AG04449 (cell line): ENCODE data around the gene FAAP20.
"Not testable (repeated sequence)": the region's sequence is repeated elsewhere in the genome, so short reads cannot be mapped to it uniquely, and the experiment has no call there.

ENCODE experiments used
- CTCF ChIA-PET: fragments of 350-600 bp; formaldehyde crosslinking; extraction: SDS; loops from one replicate; lab custom pipeline; 2021; ENCODE audit warnings: antibody characterized with exemption; lab: Yijun Ruan, JAX
- POLR2A ChIA-PET: fragments of 400-600, 350-600 bp; formaldehyde crosslinking; extraction: SDS; loops from one replicate; lab custom pipeline; 2020; ENCODE audit warnings: antibody characterized with exemption, inconsistent platforms; lab: Yijun Ruan, JAX
- DNase-seq: peaks from one replicate; pipeline ENCODE4 v3.0.0-alpha.2; 2010; ENCODE audit warnings: low read depth, low spot score
- H3K4me3 ChIP-seq: 2 replicates; pipeline ENCODE4 v1.5.1; 2011; ENCODE audit warnings: low read depth, mild to moderate bottlenecking, control low read depth, low read length
- TF ChIP-seq, protein P1 (sequence below): IDR thresholded peaks from one replicate; pipeline ENCODE4 v1.5.1; 2011; ENCODE audit warnings: mild to moderate bottlenecking, moderate library complexity, low read length, control low read depth, inconsistent platforms; ENCODE audit not compliant: insufficient read depth; ENCODE audit errors: missing control alignments

Gene FAAP20

DNA sequence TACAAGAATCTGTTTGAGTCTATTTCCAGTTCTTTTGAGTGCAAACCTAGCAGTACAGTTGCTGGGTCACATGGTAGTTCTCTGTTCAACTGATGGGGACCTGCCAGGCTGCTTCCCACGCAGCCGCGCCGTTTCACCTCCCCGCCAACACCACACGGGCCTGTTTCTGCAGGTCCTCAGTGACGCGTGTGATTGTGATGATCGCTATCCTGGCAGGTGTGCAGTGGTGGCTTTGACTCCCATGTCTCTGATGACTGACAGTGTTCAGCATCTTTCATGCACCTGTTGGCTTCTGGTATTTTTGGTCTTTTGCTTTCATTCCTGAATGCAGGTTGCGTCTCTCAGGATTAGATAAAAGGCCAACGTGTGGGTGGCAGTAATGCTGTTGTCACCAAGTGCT is 41.6 kb downstream of the FAAP20 start:
- CTCF ChIA-PET = interaction anchor here (4.5 kb wide), 1 partner anchor 13 kb away, joined by 39 read pairs; no protein-coding TSS in a partner anchor
- POLR2A ChIA-PET = no interaction called here
- TF ChIP-seq, protein P1, sequence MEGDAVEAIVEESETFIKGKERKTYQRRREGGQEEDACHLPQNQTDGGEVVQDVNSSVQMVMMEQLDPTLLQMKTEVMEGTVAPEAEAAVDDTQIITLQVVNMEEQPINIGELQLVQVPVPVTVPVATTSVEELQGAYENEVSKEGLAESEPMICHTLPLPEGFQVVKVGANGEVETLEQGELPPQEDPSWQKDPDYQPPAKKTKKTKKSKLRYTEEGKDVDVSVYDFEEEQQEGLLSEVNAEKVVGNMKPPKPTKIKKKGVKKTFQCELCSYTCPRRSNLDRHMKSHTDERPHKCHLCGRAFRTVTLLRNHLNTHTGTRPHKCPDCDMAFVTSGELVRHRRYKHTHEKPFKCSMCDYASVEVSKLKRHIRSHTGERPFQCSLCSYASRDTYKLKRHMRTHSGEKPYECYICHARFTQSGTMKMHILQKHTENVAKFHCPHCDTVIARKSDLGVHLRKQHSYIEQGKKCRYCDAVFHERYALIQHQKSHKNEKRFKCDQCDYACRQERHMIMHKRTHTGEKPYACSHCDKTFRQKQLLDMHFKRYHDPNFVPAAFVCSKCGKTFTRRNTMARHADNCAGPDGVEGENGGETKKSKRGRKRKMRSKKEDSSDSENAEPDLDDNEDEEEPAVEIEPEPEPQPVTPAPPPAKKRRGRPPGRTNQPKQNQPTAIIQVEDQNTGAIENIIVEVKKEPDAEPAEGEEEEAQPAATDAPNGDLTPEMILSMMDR = no peak

DNA sequence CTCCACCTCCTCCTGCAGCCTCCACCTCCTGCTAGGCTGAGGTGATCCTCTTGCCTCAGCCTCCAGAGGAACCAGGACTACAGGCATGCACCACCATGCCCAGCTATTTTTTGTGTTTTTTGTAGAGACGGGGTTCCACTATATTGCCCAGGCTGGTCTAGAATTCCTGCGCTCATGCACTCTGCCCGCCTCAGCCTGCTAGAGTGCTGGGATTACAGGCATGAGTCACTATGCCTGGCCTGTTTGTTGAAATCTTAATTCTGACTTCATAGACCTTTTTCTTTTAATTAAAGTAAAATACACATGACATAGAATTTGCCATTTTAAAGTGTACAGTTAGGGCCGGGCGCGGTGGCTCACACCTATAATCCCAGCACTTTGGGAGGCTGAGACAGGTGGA is 42.7 kb downstream of the FAAP20 start:
- POLR2A ChIA-PET = no interaction called here
- TF ChIP-seq, protein P1 = no peak
- CTCF ChIA-PET = interaction anchor here (1.1 to 4.5 kb wide), 4 partner anchors 12 to 230 kb away, joined by 3 to 39 read pairs (median 14); no protein-coding TSS in a partner anchor
- DNase-seq = no peak
- no peak overlapping the region for H3K4me3 ChIP-seq

More for the DNA sequence above, 41.6 kb downstream of the FAAP20 start:
- no peak for DNase-seq
- H3K4me3 ChIP-seq = no peak overlapping the region

DNA sequence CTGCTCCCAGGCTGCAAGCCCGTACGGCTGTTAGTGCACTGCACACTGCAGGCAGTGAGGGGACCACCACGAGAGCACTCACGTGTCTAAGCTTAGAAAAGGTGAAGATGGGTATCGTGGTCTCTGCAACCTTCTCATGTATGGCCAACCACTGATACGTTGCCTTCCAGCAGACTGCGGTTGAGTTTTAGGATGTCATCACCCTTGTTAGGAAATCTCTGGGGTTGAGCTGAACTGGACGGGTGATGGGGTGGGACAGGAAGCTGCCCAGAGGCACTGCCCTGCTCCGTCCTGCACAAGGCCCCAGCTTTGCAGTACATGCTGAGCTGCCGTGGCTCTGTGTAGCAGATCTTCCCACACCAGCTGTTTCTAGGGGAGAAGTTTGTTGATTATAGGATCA is 43.3 kb downstream of the FAAP20 start:
- TF ChIP-seq, protein P1 = no peak
- no peak for DNase-seq
- H3K4me3 ChIP-seq = no peak overlapping the region
- POLR2A ChIA-PET = no interaction called here
- CTCF ChIA-PET = interaction anchor here (1.1 to 4.5 kb wide), 4 partner anchors 11 to 230 kb away, joined by 3 to 39 read pairs (median 14); no protein-coding TSS in a partner anchor

DNA sequence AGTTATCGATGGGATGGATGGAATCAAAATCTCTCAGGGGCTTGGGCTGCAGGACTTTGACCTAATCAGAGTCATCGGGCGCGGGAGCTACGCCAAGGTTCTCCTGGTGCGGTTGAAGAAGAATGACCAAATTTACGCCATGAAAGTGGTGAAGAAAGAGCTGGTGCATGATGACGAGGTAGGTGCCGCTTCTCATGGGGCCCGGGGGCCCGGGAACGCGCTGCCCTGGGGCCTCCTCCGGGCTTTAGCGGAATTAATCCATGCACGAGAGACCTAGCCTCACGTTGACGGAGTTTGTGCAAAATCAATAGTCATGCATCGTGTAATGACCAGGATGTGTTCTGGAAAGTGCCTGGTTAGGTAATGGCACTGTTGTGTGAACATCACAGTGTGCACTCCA is 43.8 kb downstream of the FAAP20 start:
- ChIA-PET POLR2A (no interaction called here), CTCF (interaction anchor here (1.0 to 4.5 kb wide), 5 partner anchors 11 to 231 kb away, joined by 3 to 39 read pairs (median 5); no protein-coding TSS in a partner anchor)
- H3K4me3 ChIP-seq = no peak overlapping the region
- TF ChIP-seq, protein P1 = no peak
- no peak for DNase-seq

DNA sequence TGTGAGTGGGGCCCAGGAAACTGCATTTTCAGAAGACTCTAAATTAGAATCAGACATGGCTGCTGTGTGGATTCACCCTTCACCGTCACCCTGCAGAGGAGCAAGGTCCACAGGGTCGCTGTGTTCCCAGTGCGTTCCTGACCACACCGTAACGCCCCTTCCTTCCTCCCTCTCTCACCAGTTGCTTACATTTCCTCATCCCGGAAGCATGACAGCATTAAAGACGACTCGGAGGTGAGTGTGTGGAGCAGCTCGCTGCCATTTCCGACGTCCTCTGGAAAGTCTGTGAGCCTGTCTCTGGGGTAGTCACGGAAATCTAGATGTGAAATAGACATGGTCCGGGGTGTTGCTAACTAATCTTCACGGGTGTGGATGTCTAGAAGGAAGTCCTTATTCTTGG is 45.9 kb downstream of the FAAP20 start:
- TF ChIP-seq, protein P1 = no peak
- CTCF ChIA-PET = interaction anchor here (4.3 to 4.5 kb wide), 2 partner anchors 9 to 27 kb away, joined by 23 to 39 read pairs; no protein-coding TSS in a partner anchor
- DNase-seq = no peak
- no peak overlapping the region for H3K4me3 ChIP-seq
- POLR2A ChIA-PET = no interaction called here

DNA sequence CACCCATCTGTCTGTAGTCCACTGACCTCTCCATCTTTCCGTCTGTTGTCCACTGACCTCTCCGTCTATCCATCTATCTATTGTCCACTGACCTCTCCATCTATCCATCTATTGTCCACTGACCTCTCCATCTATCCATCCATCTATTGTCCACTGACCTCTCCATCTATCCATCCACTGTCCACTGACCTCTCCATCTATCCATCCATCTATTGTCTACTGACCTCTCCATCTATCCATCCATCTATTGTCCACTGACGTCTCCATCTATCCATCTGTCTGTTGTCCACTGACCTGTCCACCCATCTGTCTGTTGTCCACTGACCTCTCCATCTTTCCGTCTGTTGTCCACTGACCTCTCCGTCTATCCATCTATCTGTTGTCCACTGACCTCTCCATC is 46.7 kb downstream of the FAAP20 start:
- H3K4me3 ChIP-seq = not testable (repeated sequence)

More for the DNA sequence above, 46.7 kb downstream of the FAAP20 start:
- POLR2A ChIA-PET, CTCF ChIA-PET, DNase-seq: not testable (repeated sequence)
